Activated naive CD8-positive, alpha-beta T cell (primary cell): ENCODE measurements around the gene CPNE5.

Source experiments
- H3K27ac Mint-ChIP-seq: one replicate; pipeline ENCODE4 v1.8.0; 2021; ENCODE audit warnings: mixed read lengths
- H3K27me3 Mint-ChIP-seq: one replicate; pipeline ENCODE4 v1.8.0; 2021; ENCODE audit warnings: mixed read lengths
- H3K36me3 Mint-ChIP-seq: one replicate; pipeline ENCODE4 v1.8.0; 2021; ENCODE audit warnings: mixed read lengths
- H3K4me1 Mint-ChIP-seq: one replicate; pipeline ENCODE4 v1.8.0; 2021; ENCODE audit warnings: low read depth, mixed read lengths
- H3K4me3 Mint-ChIP-seq: one replicate; pipeline ENCODE4 v1.8.0; 2021; ENCODE audit warnings: mild to moderate bottlenecking, mixed read lengths
- H3K9me3 Mint-ChIP-seq: one replicate; pipeline ENCODE4 v1.8.0; 2021; ENCODE audit warnings: low read depth, mixed read lengths

The CPNE5 gene

DNA sequence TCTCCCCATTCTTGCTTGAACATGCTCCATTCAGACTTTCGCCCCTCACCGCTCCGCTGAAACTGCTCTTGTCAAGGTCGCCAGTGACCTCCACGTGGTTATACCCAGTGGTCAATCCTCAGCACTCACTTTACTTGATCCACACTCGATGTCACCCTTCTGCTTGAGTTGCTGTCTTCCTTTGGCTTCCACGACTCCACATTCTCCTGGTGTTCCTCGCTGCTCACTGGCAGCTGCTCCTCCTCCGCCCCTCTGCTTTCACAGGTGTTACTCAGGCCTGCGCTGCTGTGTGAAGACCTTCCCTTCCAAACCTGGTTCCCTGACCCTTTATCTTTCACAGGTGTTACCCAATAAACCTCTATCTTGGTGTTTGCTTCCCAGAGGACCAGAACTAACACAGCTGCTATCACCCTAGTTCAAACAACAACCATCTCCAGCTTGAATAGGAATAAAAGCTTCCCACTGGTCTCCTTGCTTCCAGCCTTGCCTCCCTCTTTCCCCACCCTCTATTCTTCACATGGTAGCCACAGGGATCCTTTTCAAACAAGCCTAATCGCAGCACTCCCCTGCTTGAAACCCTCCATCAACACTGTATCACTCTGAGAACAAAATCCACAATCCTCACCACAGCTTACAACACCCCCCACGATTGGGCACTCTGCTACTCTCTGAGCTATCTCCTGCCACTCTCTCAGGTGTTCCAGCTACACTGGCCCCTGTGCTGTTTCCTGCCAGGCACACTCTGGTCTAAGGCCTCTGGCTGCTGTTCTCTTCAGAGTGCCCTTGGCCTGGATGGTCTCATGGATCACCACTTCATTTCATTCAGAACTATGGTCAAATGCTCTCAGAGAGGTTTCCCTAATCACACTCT, 24.7 kb upstream of the CPNE5 start:
- Mint-ChIP-seq H3K4me1 (peaks cover 44% of the 10 kb centered on the region), H3K9me3 (no peaks in the 10 kb centered on the region), H3K27ac (no peak overlapping the region)

GRCh38 chr6:36862848-36863382, 23.7 kb upstream of the CPNE5 start:
- H3K4me1 Mint-ChIP-seq: peaks cover 38% of the 10 kb centered on the region
- peaks cover 25% of the 10 kb centered on the region for H3K36me3 Mint-ChIP-seq
- H3K9me3 Mint-ChIP-seq: no peaks in the 10 kb centered on the region
- H3K27ac Mint-ChIP-seq: no peak overlapping the region
- H3K4me3 Mint-ChIP-seq: no peak overlapping the region
- no peaks in the 10 kb centered on the region for H3K27me3 Mint-ChIP-seq

More for the DNA sequence above, 24.7 kb upstream of the CPNE5 start:
- Mint-ChIP-seq H3K36me3 (peaks cover 27% of the 10 kb centered on the region), H3K4me3 (no peak overlapping the region), H3K27me3 (no peaks in the 10 kb centered on the region)

GRCh38 chr6:36862164-36862847, 23.1 kb upstream of the CPNE5 start:
- H3K9me3 Mint-ChIP-seq: no peaks in the 10 kb centered on the region
- no peaks in the 10 kb centered on the region for H3K27me3 Mint-ChIP-seq
- peaks cover 31% of the 10 kb centered on the region for H3K4me1 Mint-ChIP-seq
- no peak overlapping the region for H3K27ac Mint-ChIP-seq
- H3K4me3 Mint-ChIP-seq: no peak overlapping the region
- H3K36me3 Mint-ChIP-seq: peaks cover 22% of the 10 kb centered on the region

- Mint-ChIP-seq H3K9me3 (no peaks in the 10 kb centered on the region), H3K27ac (no peak overlapping the region), H3K4me1 (peaks cover 16% of the 10 kb centered on the region), H3K36me3 (peaks cover 17% of the 10 kb centered on the region), H3K27me3 (no peaks in the 10 kb centered on the region), H3K4me3 (no peak overlapping the region)
Observed at GRCh38 chr6:36860126-36860525, 20.9 kb upstream of the CPNE5 start.

- peaks cover 6% of the 10 kb centered on the region for H3K4me1 Mint-ChIP-seq
Observed at GRCh38 chr6:36858407-36858981, 19.2 kb upstream of the CPNE5 start.

GRCh38 chr6:36857325-36857724, 18.1 kb upstream of the CPNE5 start:
- Mint-ChIP-seq H3K4me1 (no peaks in the 10 kb centered on the region), H3K36me3 (peaks cover 18% of the 10 kb centered on the region), H3K27ac (no peak overlapping the region), H3K4me3 (no peak overlapping the region), H3K9me3 (no peaks in the 10 kb centered on the region), H3K27me3 (no peaks in the 10 kb centered on the region)

More at GRCh38 chr6:36858407-36858981, 19.2 kb upstream of the CPNE5 start:
- Mint-ChIP-seq H3K9me3 (no peaks in the 10 kb centered on the region), H3K27me3 (no peaks in the 10 kb centered on the region), H3K27ac (no peak overlapping the region), H3K36me3 (peaks cover 14% of the 10 kb centered on the region), H3K4me3 (no peak overlapping the region)

DNA sequence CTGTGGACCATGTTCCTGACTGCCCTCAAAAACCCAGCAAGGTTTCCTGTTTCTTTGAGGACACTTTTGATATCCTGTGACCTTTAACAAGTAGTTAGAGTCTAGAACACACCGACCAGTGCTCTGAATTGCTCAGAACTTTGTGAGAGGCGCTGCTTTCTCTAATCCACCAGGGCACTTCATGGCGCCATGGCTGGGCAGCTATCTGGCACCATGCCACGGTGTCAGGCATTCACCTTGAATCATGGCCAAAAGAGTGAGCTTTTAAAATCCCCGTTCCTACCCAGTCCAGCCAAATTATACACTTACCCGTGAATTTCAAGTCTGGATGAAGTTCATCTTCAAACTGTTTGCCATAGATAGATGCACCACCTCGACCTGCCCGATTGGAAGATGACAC, 17.0 kb upstream of the CPNE5 start:
- no peaks in the 10 kb centered on the region for H3K27me3 Mint-ChIP-seq
- H3K27ac Mint-ChIP-seq: no peak overlapping the region
- H3K4me3 Mint-ChIP-seq: no peak overlapping the region
- no peaks in the 10 kb centered on the region for H3K4me1 Mint-ChIP-seq
- peaks cover 18% of the 10 kb centered on the region for H3K36me3 Mint-ChIP-seq
- no peaks in the 10 kb centered on the region for H3K9me3 Mint-ChIP-seq

GRCh38 chr6:36855750-36856149, 16.5 kb upstream of the CPNE5 start:
- Mint-ChIP-seq H3K36me3 (peaks cover 22% of the 10 kb centered on the region), H3K4me3 (no peak overlapping the region)

DNA sequence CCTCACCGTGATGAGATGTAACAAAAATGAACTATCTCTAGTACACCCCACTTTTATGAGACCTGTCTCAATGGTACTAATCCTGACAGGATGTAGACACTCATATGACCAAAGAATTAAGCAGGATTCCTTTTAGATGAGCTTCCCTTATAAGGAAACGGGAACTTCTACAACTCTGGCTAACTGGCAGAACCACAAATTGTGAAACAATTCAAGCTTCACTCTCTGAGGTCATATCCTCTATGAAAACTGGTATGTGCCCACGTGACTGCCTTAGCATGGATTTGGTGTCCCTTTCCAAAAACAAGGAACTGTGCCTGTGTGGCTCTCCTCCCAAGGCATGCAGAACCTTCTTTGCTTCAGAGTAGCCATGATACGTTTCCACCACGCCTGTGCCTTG, 14.1 kb upstream of the CPNE5 start:
- Mint-ChIP-seq H3K27ac (no peak overlapping the region), H3K36me3 (peaks cover 26% of the 10 kb centered on the region), H3K27me3 (no peaks in the 10 kb centered on the region), H3K4me3 (no peak overlapping the region), H3K4me1 (peaks cover 7% of the 10 kb centered on the region), H3K9me3 (no peaks in the 10 kb centered on the region)

More at GRCh38 chr6:36855750-36856149, 16.5 kb upstream of the CPNE5 start:
- H3K4me1 Mint-ChIP-seq: no peaks in the 10 kb centered on the region
- H3K27me3 Mint-ChIP-seq: no peaks in the 10 kb centered on the region
- H3K27ac Mint-ChIP-seq: no peak overlapping the region
- H3K9me3 Mint-ChIP-seq: no peaks in the 10 kb centered on the region

DNA sequence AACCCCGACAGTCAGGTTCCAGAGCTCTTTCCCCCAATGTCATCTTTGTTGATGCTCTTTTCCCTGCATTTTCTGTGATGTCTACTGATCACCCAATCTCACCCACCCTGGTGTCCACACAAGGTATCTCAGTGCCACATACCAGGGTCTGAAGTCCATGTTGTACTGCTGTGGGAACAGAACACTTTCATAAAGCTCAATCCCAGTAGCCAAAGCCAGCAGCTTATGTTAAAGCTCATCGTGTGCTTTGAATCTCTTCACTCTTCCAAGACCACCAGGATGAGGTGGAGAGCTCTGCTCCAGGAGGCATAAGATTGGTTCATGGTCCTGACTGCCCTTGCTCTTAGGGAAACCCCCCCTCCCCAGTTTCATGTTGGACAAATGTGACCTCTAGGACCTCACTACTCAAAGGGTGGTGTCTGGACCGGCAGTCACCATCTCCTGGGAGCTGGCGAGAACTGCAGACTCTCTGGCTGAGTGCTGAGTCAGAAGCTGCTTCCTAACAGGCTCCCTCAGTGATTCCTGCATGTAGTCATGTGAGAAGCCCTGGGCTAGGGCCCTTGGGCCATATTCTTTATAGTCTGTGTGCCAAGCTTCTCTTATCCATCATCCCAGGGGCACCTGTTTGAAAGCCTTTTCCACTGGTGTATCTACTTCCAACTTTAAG, 13.4 kb upstream of the CPNE5 start:
- Mint-ChIP-seq H3K4me1 (peaks cover 7% of the 10 kb centered on the region), H3K4me3 (no peak overlapping the region), H3K27ac (no peak overlapping the region), H3K36me3 (peaks cover 26% of the 10 kb centered on the region), H3K27me3 (no peaks in the 10 kb centered on the region), H3K9me3 (no peaks in the 10 kb centered on the region)

DNA sequence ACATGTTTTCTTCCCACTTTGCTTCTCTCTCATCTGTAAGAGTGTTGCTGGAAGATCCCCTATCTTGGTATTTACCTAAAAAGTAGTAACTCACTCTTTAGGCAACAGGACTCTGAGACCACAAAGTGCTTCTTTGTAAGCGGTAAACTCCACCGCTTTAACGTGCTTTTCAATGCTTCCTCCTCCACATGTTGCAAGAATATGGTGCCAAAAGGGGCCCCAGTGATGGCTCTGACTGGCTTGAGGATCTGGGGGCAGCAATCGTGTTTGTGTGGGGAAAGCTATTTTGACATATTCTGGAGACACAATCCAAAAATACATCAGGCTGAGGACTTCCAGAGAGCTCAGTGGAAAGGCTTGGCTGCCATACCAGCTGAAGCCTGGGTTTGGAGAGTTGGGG, 12.4 kb upstream of the CPNE5 start:
- Mint-ChIP-seq H3K27me3 (no peaks in the 10 kb centered on the region), H3K9me3 (no peaks in the 10 kb centered on the region), H3K4me1 (peaks cover 7% of the 10 kb centered on the region), H3K27ac (no peak overlapping the region), H3K36me3 (peaks cover 26% of the 10 kb centered on the region), H3K4me3 (no peak overlapping the region)

- no peaks in the 10 kb centered on the region for H3K27me3 Mint-ChIP-seq
- no peaks in the 10 kb centered on the region for H3K9me3 Mint-ChIP-seq
- peaks cover 26% of the 10 kb centered on the region for H3K36me3 Mint-ChIP-seq
- peaks cover 7% of the 10 kb centered on the region for H3K4me1 Mint-ChIP-seq
- H3K27ac Mint-ChIP-seq: no peak overlapping the region
- H3K4me3 Mint-ChIP-seq: no peak overlapping the region
Observed at GRCh38 chr6:36851149-36851614, 11.9 kb upstream of the CPNE5 start.

- Mint-ChIP-seq H3K27ac (no peak overlapping the region), H3K36me3 (peaks cover 28% of the 10 kb centered on the region), H3K4me1 (peaks cover 7% of the 10 kb centered on the region), H3K27me3 (no peaks in the 10 kb centered on the region), H3K9me3 (no peaks in the 10 kb centered on the region), H3K4me3 (no peak overlapping the region)
Observed at GRCh38 chr6:36850021-36850420, 10.8 kb upstream of the CPNE5 start.

- H3K36me3 Mint-ChIP-seq: peaks cover 23% of the 10 kb centered on the region
- no peak overlapping the region for H3K4me3 Mint-ChIP-seq
- H3K4me1 Mint-ChIP-seq: peaks cover 7% of the 10 kb centered on the region
- no peaks in the 10 kb centered on the region for H3K27me3 Mint-ChIP-seq
- H3K9me3 Mint-ChIP-seq: no peaks in the 10 kb centered on the region
- no peak overlapping the region for H3K27ac Mint-ChIP-seq
Observed at GRCh38 chr6:36848658-36849441, 9.6 kb upstream of the CPNE5 start.
